SW 1271 (cell line): ENCODE measurements around the gene TBC1D22B.

Source experiments
- DNase-seq, 2 experiments: peaks; one replicate each; lab custom pipeline; 2025; lab: John Stamatoyannopoulos, UW

TBC1D22B gene

GRCh38 chr6:37354526-37355384, 97.2 kb downstream of the TBC1D22B start:
- no peak for DNase-seq

- DNase-seq, result no peak
These were observed 99.7 kb downstream of the TBC1D22B start for GRCh38 chr6:37357288-37357687.

GRCh38 chr6:37357860-37358259, 100.3 kb downstream of the TBC1D22B start:
- DNase-seq, result no peak

- DNase-seq, result no peak
These were observed 101.5 kb downstream of the TBC1D22B start for GRCh38 chr6:37359039-37359438.

GRCh38 chr6:37362101-37362828, 104.7 kb downstream of the TBC1D22B start:
- DNase-seq, result no peak

- peak in 1 of 2 experiments; percentile 33 for DNase-seq
These were observed 108.2 kb downstream of the TBC1D22B start for GRCh38 chr6:37365791-37366190.

GRCh38 chr6:37366910-37367309, 109.3 kb downstream of the TBC1D22B start:
- DNase-seq, result no peak

- no peak for DNase-seq
These were observed 111.4 kb downstream of the TBC1D22B start for GRCh38 chr6:37368961-37369320.

GRCh38 chr6:37369321-37370201, 112.0 kb downstream of the TBC1D22B start:
- DNase-seq, result no peak

- DNase-seq, result no peak
These were observed 113.8 kb downstream of the TBC1D22B start for GRCh38 chr6:37371154-37372083.

- DNase-seq, result no peak
These were observed 114.5 kb downstream of the TBC1D22B start for GRCh38 chr6:37372116-37372515.

GRCh38 chr6:37373822-37374471, 116.4 kb downstream of the TBC1D22B start:
- no peak for DNase-seq

GRCh38 chr6:37375376-37375775, 117.8 kb downstream of the TBC1D22B start:
- DNase-seq, result no peak

GRCh38 chr6:37376078-37376743, 118.6 kb downstream of the TBC1D22B start:
- no peak for DNase-seq

GRCh38 chr6:37381579-37381978, 124.0 kb downstream of the TBC1D22B start:
- peak; percentile 29 to 71 for DNase-seq
